Measurements from ENCODE around the gene BBLN. TPM values are rescaled to one million over a fixed set of nuclear protein-coding genes. Genes with fewer than 3 reads are reported as not detected.

The BBLN gene
- total RNA-seq, 1 experiment from 2014 or later: 74.9 TPM

DNA sequence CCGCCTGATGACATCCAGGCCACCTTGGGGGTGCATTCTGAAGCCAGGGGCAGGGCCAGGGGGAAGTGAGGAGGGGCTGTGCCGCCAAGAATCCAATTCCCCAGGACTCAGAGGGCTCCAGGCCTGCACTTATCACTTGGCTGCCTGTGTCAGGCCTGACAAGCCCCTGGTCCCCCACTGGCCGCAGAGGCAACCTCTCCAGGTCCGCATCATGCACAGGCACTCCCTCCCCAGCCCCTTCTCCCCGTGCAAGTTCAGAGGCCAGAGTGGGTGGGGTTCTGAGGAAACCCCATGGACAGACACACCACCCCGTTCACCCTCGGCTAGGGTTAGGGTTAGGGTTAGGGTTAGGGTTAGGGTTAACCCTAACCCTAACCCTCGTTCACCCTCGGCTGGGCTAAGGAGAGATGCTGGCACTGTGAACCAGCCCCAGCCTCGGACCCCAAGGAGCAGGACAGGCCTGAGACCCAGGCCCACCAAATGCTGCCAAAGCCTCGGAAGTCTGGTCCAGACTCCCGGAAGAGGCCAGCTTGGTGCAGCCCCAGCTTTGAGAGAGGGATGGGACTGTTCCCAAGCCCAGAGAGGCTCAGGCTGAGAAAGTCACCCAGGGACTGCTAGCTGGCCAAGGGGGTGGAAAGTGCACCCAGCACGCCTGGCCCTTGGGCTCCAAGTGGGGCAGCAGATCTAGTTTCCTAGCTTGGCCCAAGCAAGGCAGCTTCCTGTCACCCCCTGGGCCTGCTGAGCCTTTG lies 5.9 kb upstream of the BBLN start:
- H3K56ac ChIP-seq (ENCODE audit: insufficient read length, low read depth, low read length): no peak overlapping the region
- H3K4me3 Mint-ChIP-seq: no peak overlapping the region
- no peak overlapping the region for H2BK120ac ChIP-seq (ENCODE audit: low read depth, low read length, poor library complexity, severe bottlenecking)
- TF ChIP-seq, protein P1, sequence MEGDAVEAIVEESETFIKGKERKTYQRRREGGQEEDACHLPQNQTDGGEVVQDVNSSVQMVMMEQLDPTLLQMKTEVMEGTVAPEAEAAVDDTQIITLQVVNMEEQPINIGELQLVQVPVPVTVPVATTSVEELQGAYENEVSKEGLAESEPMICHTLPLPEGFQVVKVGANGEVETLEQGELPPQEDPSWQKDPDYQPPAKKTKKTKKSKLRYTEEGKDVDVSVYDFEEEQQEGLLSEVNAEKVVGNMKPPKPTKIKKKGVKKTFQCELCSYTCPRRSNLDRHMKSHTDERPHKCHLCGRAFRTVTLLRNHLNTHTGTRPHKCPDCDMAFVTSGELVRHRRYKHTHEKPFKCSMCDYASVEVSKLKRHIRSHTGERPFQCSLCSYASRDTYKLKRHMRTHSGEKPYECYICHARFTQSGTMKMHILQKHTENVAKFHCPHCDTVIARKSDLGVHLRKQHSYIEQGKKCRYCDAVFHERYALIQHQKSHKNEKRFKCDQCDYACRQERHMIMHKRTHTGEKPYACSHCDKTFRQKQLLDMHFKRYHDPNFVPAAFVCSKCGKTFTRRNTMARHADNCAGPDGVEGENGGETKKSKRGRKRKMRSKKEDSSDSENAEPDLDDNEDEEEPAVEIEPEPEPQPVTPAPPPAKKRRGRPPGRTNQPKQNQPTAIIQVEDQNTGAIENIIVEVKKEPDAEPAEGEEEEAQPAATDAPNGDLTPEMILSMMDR (conservative IDR thresholded peaks at IDR 0.05): no peak
- no peak overlapping the region for H2BK20ac ChIP-seq (ENCODE audit: low read depth, low read length, poor library complexity, severe bottlenecking)
- no peak overlapping the region for H4K91ac ChIP-seq (ENCODE audit: insufficient read length, low read depth, low read length)
- no CpG with 5 or more reads among the region's 13 CpGs for WGBS (ENCODE audit: extremely low coverage, insufficient read length, low lambda C conversion rate)
- no peak overlapping the region for H2BK15ac ChIP-seq (ENCODE audit: low read depth, low read length)
- H3K27me3 ChIP-seq (ENCODE audit: insufficient read depth, low read length): no peaks in the 10 kb centered on the region
- no peak overlapping the region for H2AFZ ChIP-seq (ENCODE audit: low read length)
- H3T11ph ChIP-seq (ENCODE audit: low read length): no peak overlapping the region
- H3K18ac ChIP-seq (ENCODE audit: insufficient read length, low read depth, low read length): no peak overlapping the region
- no peaks in the 10 kb centered on the region for H4K20me1 ChIP-seq (ENCODE audit: control insufficient read depth, insufficient read depth, insufficient read length)
- H3K4me1 ChIP-seq (ENCODE audit: insufficient read depth, low read length): no peaks in the 10 kb centered on the region
- H3K79me1 ChIP-seq (ENCODE audit: insufficient read depth, low read depth, low read length, poor library complexity, severe bottlenecking): no peaks in the 10 kb centered on the region
- peaks cover 10% of the 10 kb centered on the region for H3K27me3 Mint-ChIP-seq (ENCODE audit: low read depth)
- H3K79me2 ChIP-seq (ENCODE audit: insufficient read depth, low read length): no peaks in the 10 kb centered on the region
- H3K27ac ChIP-seq (ENCODE audit: insufficient read length, low read depth, low read length): no peak overlapping the region
- no peak overlapping the region for H3K4ac ChIP-seq (ENCODE audit: low read depth, low read length)
- H3K27ac Mint-ChIP-seq: no peak overlapping the region
- H3K14ac ChIP-seq (ENCODE audit: insufficient read depth, low read length): no peak overlapping the region
- peaks cover 5 to 14% of the 10 kb centered on the region in 2 experiments for H3K4me1 Mint-ChIP-seq
- no peak overlapping the region for H2BK12ac ChIP-seq (ENCODE audit: insufficient read length, low read depth, low read length)
- no peaks in the 10 kb centered on the region for H3K9me3 Mint-ChIP-seq
- H3K36me3 Mint-ChIP-seq (ENCODE audit: insufficient read depth in 1 of 3, low read depth in 3 of 3): no peaks in the 10 kb centered on the region
- H2BK5ac ChIP-seq (ENCODE audit: insufficient read length, low read length): no peak overlapping the region
- no peak overlapping the region for H2AK5ac ChIP-seq (ENCODE audit: insufficient read length, low read length)
- H3K9ac ChIP-seq (ENCODE audit: extremely low read depth, insufficient read length, low read length): no peak overlapping the region
- H3K23ac ChIP-seq (ENCODE audit: insufficient read length, low read depth, low read length): no peak overlapping the region
- H4K8ac ChIP-seq (replicated peaks; ENCODE audit: insufficient read length, low read depth, low read length): no peak overlapping the region
- no peak overlapping the region for H3K4me2 ChIP-seq (ENCODE audit: insufficient read depth, insufficient read length, low read length)
- no peak overlapping the region for H4K5ac ChIP-seq (ENCODE audit: insufficient read length, low read depth, low read length)
- no peaks in the 10 kb centered on the region for H3K9me3 ChIP-seq (ENCODE audit: control insufficient read depth, low read depth, low read length)
- DNase-seq: no peak
- H3K23me2 ChIP-seq (ENCODE audit: insufficient read length, low read depth, low read length, poor library complexity, severe bottlenecking): no peaks in the 10 kb centered on the region
